IPS DF 6.9 (cell line): ENCODE data around the gene APOBEC3F.
"Not testable (repeated sequence)": the region's sequence is repeated elsewhere in the genome, so short reads cannot be mapped to it uniquely, and the experiment has no call there.

Experiments used
- DNase-seq: peaks from one replicate; pipeline ENCODE4 v3.0.0-alpha.2; 2013; ENCODE audit warnings: low read depth, low spot score
- H3K27ac ChIP-seq: one replicate; pipeline ENCODE4 v1.5.1; 2013; ENCODE audit warnings: low read length, control low read depth
- H3K27me3 ChIP-seq: 2 replicates; pipeline ENCODE4 v1.6.1; 2013; ENCODE audit warnings: mild to moderate bottlenecking, low read length; ENCODE audit not compliant: control insufficient read depth, insufficient read depth
- H3K36me3 ChIP-seq: 2 replicates; pipeline ENCODE4 v1.6.1; 2013; ENCODE audit warnings: low read length; ENCODE audit not compliant: control insufficient read depth, insufficient read depth
- H3K4me1 ChIP-seq: 2 replicates; pipeline ENCODE4 v1.6.1; 2013; ENCODE audit warnings: low read length; ENCODE audit not compliant: control insufficient read depth, insufficient read depth
- H3K4me3 ChIP-seq: 2 replicates; pipeline ENCODE4 v1.5.1; 2013; ENCODE audit warnings: mild to moderate bottlenecking, low read length
- H3K9me3 ChIP-seq: 2 replicates; pipeline ENCODE4 v1.6.1; 2013; ENCODE audit warnings: low read length, inconsistent platforms; ENCODE audit not compliant: control insufficient read depth, insufficient read depth
- WGBS: extraction: QIAGEN DNeasy Blood & Tissue Kit; methylation state at CpG from one replicate; pipeline ENCODE4 v1.1.7; 2013; ENCODE audit warnings: mixed read lengths, missing lambda C conversion rate; ENCODE audit not compliant: insufficient read length, insufficient coverage; 5-methylcytosine and 5-hydroxymethylcytosine counted together

Gene APOBEC3F

DNA sequence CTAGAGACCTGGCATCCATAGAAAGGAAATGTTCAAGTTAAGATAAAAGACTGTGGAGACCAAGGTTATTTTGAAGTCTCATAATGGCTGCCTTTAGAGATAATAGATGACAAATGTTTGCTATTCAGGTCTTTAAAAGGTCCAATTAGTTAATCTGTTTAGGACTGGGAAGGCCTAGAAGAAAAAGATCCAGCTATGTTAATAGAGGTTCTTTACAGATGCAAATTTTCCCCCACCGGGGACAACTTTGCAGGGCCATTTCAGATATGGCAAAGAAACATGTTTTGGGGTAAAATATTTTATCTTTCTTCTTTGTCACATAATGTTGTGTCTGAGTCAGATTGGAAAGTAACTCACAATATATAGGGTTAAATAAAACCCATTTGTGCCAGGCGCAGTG, 33.3 kb downstream of the APOBEC3F start:
- no CpG with 5 or more reads among the region's 2 CpGs for WGBS
- Histone ChIP-seq H3K27me3 (no peaks in the 10 kb centered on the region), H3K27ac (no peak overlapping the region), H3K9me3 (no peaks in the 10 kb centered on the region), H3K4me3 (no peak overlapping the region), H3K36me3 (no peaks in the 10 kb centered on the region), H3K4me1 (peaks cover 3% of the 10 kb centered on the region; the same call in 1 of the 2 replicates)
- DNase-seq: no peak

DNA sequence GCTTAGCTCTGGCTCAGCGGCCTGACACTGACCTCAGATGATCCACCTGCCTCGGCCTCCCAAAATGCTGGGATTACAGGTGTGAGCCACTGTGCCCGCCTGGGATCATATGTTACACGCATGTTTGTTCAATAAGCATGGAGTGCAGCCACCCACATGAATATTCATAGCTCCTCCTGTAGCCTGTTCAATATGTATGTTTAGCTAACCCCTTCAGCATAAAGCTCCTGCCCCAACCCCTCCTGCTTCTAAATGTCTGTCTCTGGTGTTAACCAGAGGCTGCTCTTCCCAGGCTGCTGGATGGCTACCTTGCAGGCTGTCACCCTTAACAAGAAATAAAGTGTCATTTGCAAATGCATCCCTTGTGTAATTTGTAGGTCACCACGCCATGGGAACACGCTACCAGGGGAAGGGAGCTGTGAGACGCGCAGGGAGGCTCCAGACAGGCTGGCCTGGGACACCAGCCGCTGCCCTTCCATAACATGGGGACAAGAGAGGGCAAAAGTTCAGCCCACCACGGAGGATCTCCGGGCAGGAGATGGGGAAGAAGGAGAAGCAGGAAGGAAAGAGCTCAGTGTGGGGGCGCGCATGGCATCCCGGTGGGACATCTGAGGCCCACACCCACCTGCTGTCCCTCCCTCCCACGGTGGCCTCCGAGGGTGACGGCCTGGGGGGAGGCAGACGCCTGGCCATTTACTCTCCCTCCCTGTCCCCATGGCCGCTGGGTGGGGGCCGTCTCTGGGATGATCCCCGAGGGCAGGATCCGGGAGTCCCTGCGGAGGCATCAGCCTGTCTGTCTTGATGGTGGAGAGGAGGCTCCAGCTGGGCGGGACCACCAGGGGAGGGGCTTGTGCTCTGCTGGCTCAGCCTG, 35.7 kb downstream of the APOBEC3F start:
- H3K36me3 ChIP-seq, H3K4me3 ChIP-seq, DNase-seq, H3K9me3 ChIP-seq, H3K4me1 ChIP-seq, H3K27me3 ChIP-seq, H3K27ac ChIP-seq: not testable (repeated sequence)
- no CpG with 5 or more reads among the region's 24 CpGs for WGBS

DNA sequence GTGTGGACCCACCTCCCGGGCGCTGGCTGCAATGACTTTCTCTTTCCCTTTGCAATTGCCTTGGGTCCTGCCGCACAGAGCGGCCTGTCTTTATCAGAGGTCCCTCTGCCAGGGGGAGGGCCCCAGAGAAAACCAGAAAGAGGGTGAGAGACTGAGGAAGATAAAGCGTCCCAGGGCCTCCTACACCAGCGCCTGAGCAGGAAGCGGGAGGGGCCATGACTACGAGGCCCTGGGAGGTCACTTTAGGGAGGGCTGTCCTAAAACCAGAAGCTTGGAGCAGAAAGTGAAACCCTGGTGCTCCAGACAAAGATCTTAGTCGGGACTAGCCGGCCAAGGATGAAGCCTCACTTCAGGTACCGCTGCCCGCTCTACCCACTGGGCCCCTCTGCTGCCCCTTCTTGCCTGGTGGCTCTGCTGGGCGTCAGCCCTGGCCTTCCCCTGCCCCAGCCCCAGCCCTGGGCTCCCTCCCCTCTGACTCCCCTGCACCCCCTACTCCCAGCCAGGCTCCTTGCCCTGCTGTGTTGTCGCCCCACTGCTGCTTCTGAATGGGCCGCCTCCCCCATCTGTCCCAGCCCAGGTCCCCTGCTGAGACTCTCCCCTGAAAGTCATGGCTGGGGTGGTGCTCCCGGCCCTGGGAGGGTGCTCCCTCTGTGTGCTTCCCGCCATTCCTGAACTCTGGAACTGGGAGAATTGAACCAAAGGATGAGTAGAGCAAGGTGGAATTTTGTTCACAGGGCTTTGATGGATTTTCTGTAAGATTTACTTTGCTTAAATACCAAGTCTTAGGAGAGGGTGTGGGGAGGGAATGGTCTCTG, 36.6 kb downstream of the APOBEC3F start, which contains the start of gene APOBEC3G:
Gene APOBEC3G, plus strand, starts transcription at position 250 of the 815 bp plus-strand sequence. Its CDS starts 87 bp downstream, at position 337.
- DNase-seq, H3K4me3 ChIP-seq, H3K4me1 ChIP-seq, H3K36me3 ChIP-seq, H3K27me3 ChIP-seq, H3K27ac ChIP-seq, H3K9me3 ChIP-seq: not testable (repeated sequence)
- no CpG with 5 or more reads among the region's 17 CpGs for WGBS

DNA sequence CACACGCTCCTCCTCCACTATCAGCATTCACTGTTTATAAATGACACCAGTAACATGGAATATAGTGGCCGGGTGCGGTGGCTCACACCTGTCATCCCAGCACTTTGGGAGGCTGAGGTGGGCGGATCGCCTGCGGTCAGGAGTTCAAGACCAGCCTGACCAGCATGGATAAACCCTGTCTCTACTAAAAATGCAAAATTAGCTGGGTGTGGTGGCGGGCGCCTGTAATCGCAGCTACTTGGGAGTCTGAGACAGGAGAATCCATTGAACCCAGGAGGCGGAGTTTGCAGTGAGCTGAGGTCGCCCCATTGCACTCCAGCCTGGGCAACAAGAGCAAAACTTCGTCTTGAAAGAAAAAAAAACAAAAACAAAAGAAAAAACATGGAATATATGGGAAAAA, 37.2 kb downstream of the APOBEC3F start:
- no CpG with 5 or more reads among the region's 12 CpGs for WGBS
- H3K36me3 ChIP-seq, H3K27me3 ChIP-seq, DNase-seq, H3K27ac ChIP-seq, H3K9me3 ChIP-seq, H3K4me1 ChIP-seq, H3K4me3 ChIP-seq: not testable (repeated sequence)

DNA sequence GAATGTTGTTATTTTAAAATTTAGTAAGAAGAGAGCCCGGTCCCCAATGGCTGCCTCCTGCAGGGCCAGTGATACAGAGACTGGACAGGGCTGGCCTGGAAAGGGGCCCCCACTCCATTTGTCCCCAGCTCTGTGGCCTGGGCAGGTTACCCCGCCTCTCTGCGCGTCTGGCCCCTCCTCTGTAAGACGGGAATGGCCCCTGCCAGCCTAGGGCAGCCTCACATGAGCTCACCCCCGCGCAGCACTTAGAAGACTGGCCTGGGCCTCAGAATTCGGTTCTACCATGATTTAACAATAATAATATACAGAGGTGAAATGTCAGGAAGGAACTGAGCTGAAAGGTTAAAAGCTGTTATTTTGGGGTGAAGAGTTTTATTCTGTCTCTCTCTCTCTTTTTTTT, 37.7 kb downstream of the APOBEC3F start:
- H3K9me3 ChIP-seq: no peaks in the 10 kb centered on the region
- H3K36me3 ChIP-seq: no peaks in the 10 kb centered on the region
- no peak overlapping the region for H3K4me3 ChIP-seq
- no peaks in the 10 kb centered on the region for H3K27me3 ChIP-seq
- no CpG with 5 or more reads among the region's 8 CpGs for WGBS
- no peak for DNase-seq
- H3K27ac ChIP-seq: no peak overlapping the region
- 0 out of 2 replicates have a peak, but pooled peaks cover 1% of the 10 kb centered on the region for H3K4me1 ChIP-seq

DNA sequence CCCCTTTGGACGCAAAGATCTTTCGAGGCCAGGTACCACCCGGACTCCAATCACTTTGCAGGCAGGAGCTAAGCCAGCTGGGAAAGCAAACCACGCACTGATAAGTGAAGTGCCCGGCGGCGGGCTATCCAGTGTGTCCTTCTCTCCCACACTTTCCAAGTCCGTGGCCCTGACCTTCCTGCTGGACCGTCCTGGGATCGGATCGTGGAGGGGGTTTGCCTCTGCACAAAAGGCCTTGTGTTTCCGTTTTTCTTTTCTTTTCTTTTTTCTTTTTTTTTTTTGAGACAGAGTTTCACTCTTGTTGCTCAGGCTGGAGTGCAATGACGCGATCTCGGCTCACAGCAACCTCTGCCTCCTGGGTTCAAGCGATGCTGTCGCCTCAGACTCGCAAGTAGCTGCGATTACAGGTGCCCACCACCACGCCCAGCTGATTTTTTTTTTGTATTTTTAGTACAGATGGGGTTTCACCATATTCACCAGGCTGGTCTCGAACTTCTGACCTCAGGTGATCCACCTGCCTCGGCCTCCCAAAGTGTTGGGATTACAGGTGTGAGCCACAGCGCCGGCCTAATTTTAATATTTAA, 38.5 kb downstream of the APOBEC3F start:
- H3K36me3 ChIP-seq, DNase-seq, H3K27ac ChIP-seq, H3K4me3 ChIP-seq, H3K4me1 ChIP-seq, H3K27me3 ChIP-seq, H3K9me3 ChIP-seq: not testable (repeated sequence)
- WGBS: no CpG with 5 or more reads among the region's 24 CpGs

DNA sequence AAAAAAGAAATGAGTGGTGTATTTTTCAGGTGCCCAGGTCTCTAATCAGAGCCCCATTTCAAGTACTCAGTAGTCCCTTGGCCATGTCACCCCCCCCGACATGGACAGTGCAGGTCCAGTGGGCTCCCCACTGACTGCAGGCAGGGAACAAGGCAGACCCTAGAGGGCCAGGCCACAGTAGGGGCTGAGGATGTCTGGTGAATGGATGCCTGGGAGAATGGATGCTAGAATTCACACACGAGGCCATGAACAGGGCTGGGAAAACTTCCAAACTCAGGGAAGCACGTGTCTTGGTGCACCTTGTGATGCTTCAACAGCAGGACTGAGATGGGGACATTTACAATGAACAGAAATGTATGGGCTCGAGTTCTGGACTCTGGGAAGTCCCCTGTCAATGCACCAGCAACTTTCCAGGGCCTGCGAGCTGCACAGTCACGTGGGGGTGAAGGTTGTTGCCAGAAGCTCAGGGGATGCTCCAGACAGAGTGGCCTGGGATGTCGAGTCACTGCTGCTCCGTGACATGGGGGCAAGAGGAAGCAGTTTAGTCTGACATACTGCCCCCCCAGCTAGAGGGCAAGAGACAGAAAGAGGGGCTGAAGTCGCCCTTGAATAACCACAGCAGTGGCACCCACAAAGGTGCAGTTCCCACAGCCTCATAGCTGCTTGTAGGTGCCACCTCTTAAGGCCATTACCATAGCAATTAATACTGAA, 39.5 kb downstream of the APOBEC3F start:
- H3K4me3 ChIP-seq: no peak overlapping the region
- no CpG with 5 or more reads among the region's 9 CpGs for WGBS
- no peak for DNase-seq
- H3K4me1 ChIP-seq: 0 out of 2 replicates have a peak, but pooled peaks cover 1% of the 10 kb centered on the region
- no peaks in the 10 kb centered on the region for H3K36me3 ChIP-seq
- no peaks in the 10 kb centered on the region for H3K9me3 ChIP-seq
- H3K27ac ChIP-seq: no peak overlapping the region
- H3K27me3 ChIP-seq: no peaks in the 10 kb centered on the region

DNA sequence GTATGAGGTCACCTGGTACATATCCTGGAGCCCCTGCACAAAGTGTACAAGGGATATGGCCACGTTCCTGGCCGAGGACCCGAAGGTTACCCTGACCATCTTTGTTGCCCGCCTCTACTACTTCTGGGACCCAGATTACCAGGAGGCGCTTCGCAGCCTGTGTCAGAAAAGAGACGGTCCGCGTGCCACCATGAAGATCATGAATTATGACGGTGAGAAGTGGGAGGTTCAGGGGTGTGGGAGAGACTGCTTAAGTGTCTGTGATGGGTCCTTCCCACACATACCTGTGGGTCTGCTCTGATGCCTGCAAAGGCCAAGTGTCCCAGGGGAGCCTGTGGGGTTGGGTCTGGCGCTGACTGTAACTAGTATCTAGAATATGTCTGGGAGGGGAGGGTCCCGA, 40.4 kb downstream of the APOBEC3F start:
- 0 out of 2 replicates have a peak, but pooled peaks cover 1% of the 10 kb centered on the region for H3K4me1 ChIP-seq
- no peak overlapping the region for H3K27ac ChIP-seq
- no peak for DNase-seq
- H3K27me3 ChIP-seq: no peaks in the 10 kb centered on the region
- no peaks in the 10 kb centered on the region for H3K9me3 ChIP-seq
- H3K4me3 ChIP-seq: no peak overlapping the region
- no CpG with 5 or more reads among the region's 12 CpGs for WGBS
- no peaks in the 10 kb centered on the region for H3K36me3 ChIP-seq

DNA sequence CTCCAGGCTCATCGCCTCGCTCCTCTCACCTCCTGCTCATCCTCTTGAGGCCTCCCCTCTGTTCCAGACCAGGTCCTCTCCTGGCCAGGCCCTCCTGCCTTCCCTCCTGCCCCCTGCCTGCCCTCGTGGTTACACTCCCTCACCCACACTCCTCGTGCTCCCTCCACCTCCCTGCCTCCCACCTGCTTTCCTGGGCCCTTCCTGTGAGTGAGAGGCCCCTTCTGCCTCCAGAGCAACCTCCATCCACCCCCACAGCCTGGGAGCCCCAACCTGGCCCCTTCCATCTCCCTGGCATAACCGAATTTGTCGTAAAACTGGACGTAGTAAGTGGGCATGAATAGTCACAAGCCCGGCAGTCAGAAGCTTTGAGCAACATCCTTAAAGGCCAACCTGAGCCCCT, 40.9 kb downstream of the APOBEC3F start:
- DNase-seq: no peak
- Histone ChIP-seq H3K27me3 (no peaks in the 10 kb centered on the region), H3K9me3 (no peaks in the 10 kb centered on the region), H3K27ac (no peak overlapping the region), H3K36me3 (no peaks in the 10 kb centered on the region), H3K4me3 (no peak overlapping the region), H3K4me1 (peaks cover 1% of the 10 kb centered on the region; the same call in 1 of the 2 replicates)
- no CpG with 5 or more reads among the region's 8 CpGs for WGBS
